Loucy (cell line): ENCODE results near the gene NRF1.

Source experiments
- H2AFZ ChIP-seq: fragments of 200-600 bp; sonication (generic); 2 replicates; pipeline ENCODE4 v1.6.0; 2016; ENCODE audit warnings: antibody characterized with exemption, mild to moderate bottlenecking, low read length, moderate library complexity
- H3F3A ChIP-seq: fragments of 200-600 bp; 2 replicates; pipeline ENCODE4 v1.6.0; 2016; ENCODE audit warnings: antibody characterized with exemption, low read depth, mild to moderate bottlenecking
- H3K27me3 ChIP-seq: fragments of 200-600 bp; sonication (generic); 2 replicates; pipeline ENCODE4 v1.6.1; 2014; ENCODE audit warnings: low read length, mild to moderate bottlenecking; ENCODE audit not compliant: insufficient read depth, poor library complexity, severe bottlenecking
- H3K36me3 ChIP-seq: fragments of 200-600 bp; sonication (generic); 2 replicates; pipeline ENCODE4 v1.6.1; 2016; ENCODE audit warnings: low read length; ENCODE audit not compliant: insufficient read depth
- H3K4me1 ChIP-seq: fragments of 200-600 bp; sonication (generic); 2 replicates; pipeline ENCODE4 v1.5.1; 2014; ENCODE audit warnings: low read length, mild to moderate bottlenecking; ENCODE audit not compliant: insufficient read depth, poor library complexity, severe bottlenecking
- H3K4me2 ChIP-seq: fragments of 200-600 bp; sonication (generic); 2 replicates; pipeline ENCODE4 v1.6.0; 2014; ENCODE audit warnings: antibody characterized with exemption, low read length, low read depth, mild to moderate bottlenecking; ENCODE audit not compliant: poor library complexity, severe bottlenecking
- H3K4me3 ChIP-seq: fragments of 200-600 bp; sonication (generic); 2 replicates; pipeline ENCODE4 v1.5.1; 2014; ENCODE audit warnings: low read length, mild to moderate bottlenecking, mixed read lengths; ENCODE audit not compliant: poor library complexity, severe bottlenecking
- H3K79me2 ChIP-seq: fragments of 200-600 bp; sonication (generic); 2 replicates; pipeline ENCODE4 v1.6.1; 2014; ENCODE audit warnings: low read length; ENCODE audit not compliant: insufficient read depth
- H3K9ac ChIP-seq: fragments of 200-600 bp; sonication (generic); 2 replicates; pipeline ENCODE4 v1.6.0; 2014; ENCODE audit warnings: mild to moderate bottlenecking, low read depth, low read length, moderate library complexity; ENCODE audit not compliant: poor library complexity, severe bottlenecking
- H3K9me2 ChIP-seq: fragments of 200-600 bp; sonication (generic); replicated peaks from 2 replicates; pipeline ENCODE4 v1.6.1; 2016; ENCODE audit warnings: low read depth, low read length, mixed read lengths
- H3K9me3 ChIP-seq: fragments of 200-600 bp; sonication (generic); 2 replicates; pipeline ENCODE4 v1.6.1; 2014; ENCODE audit warnings: mild to moderate bottlenecking, antibody characterized with exemption, low read length, low read depth; ENCODE audit not compliant: insufficient read depth
- H4K20me1 ChIP-seq: fragments of 200-600 bp; sonication (generic); 2 replicates; pipeline ENCODE4 v1.6.0; 2014; ENCODE audit warnings: antibody characterized with exemption, low read length, mild to moderate bottlenecking; ENCODE audit not compliant: insufficient read depth, poor library complexity, severe bottlenecking
- CTCF ChIP-seq: fragments of 200-600 bp; sonication (generic); conservative IDR thresholded peaks from 2 replicates; pipeline ENCODE4 v1.5.1; 2014; ENCODE audit warnings: mild to moderate bottlenecking, antibody characterized with exemption, low read length
- EZH2phosphoT487 ChIP-seq: fragments of 200-600 bp; IDR thresholded peaks from 2 replicates; pipeline ENCODE4 v1.6.1; 2018; ENCODE audit warnings: antibody characterized with exemption, mild to moderate bottlenecking, moderate library complexity, borderline replicate concordance

The NRF1 gene

GRCh38 chr7:129773871-129774270 is 162.4 kb downstream of the NRF1 start:
- no peaks in the 10 kb centered on the region for H3F3A ChIP-seq
- TF ChIP-seq CTCF (no peak), EZH2phosphoT487 (no peak)
- no peaks in the 10 kb centered on the region for H3K36me3 ChIP-seq
- no peak overlapping the region for H3K4me2 ChIP-seq
- no peak overlapping the region for H3K4me3 ChIP-seq
- no peak overlapping the region for H3K9ac ChIP-seq
- H3K4me1 ChIP-seq = no peaks in the 10 kb centered on the region
- no peaks in the 10 kb centered on the region for H4K20me1 ChIP-seq
- no peak overlapping the region for H2AFZ ChIP-seq
- H3K9me3 ChIP-seq = no peaks in the 10 kb centered on the region
- H3K79me2 ChIP-seq = no peaks in the 10 kb centered on the region
- H3K9me2 ChIP-seq = no peaks in the 10 kb centered on the region
- no peaks in the 10 kb centered on the region for H3K27me3 ChIP-seq

GRCh38 chr7:129774359-129774758 is 162.8 kb downstream of the NRF1 start:
- no peaks in the 10 kb centered on the region for H3K79me2 ChIP-seq
- no peaks in the 10 kb centered on the region for H3K9me2 ChIP-seq
- H3K9ac ChIP-seq = no peak overlapping the region
- TF ChIP-seq EZH2phosphoT487 (no peak), CTCF (no peak)
- H3K4me1 ChIP-seq = no peaks in the 10 kb centered on the region
- no peak overlapping the region for H3K4me2 ChIP-seq
- no peak overlapping the region for H3K4me3 ChIP-seq
- no peaks in the 10 kb centered on the region for H3K36me3 ChIP-seq
- no peaks in the 10 kb centered on the region for H4K20me1 ChIP-seq
- H3K27me3 ChIP-seq = no peaks in the 10 kb centered on the region
- H3F3A ChIP-seq = no peaks in the 10 kb centered on the region
- H2AFZ ChIP-seq = no peak overlapping the region
- no peaks in the 10 kb centered on the region for H3K9me3 ChIP-seq

- no peaks in the 10 kb centered on the region for H3F3A ChIP-seq
- no peaks in the 10 kb centered on the region for H3K27me3 ChIP-seq
- no peaks in the 10 kb centered on the region for H4K20me1 ChIP-seq
- H3K9me2 ChIP-seq = no peaks in the 10 kb centered on the region
- no peaks in the 10 kb centered on the region for H3K79me2 ChIP-seq
- H3K4me1 ChIP-seq = no peaks in the 10 kb centered on the region
- no peak overlapping the region for H3K4me3 ChIP-seq
- no peak overlapping the region for H3K9ac ChIP-seq
- H3K9me3 ChIP-seq = no peaks in the 10 kb centered on the region
- no peak for TF ChIP-seq EZH2phosphoT487
- no peak for TF ChIP-seq CTCF
- no peaks in the 10 kb centered on the region for H3K36me3 ChIP-seq
- H2AFZ ChIP-seq = no peak overlapping the region
- no peak overlapping the region for H3K4me2 ChIP-seq
Measured at GRCh38 chr7:129774871-129775694, 163.6 kb downstream of the NRF1 start.
